ENCODE results near the gene C1orf115. TPM values are rescaled to one million over a fixed set of nuclear protein-coding genes. Genes with fewer than 3 reads are reported as not detected.

The C1orf115 gene
- total RNA-seq, 1 experiment from 2014 or later: 5.6 TPM

GRCh38 chr1:220741825-220742224, 51.7 kb downstream of the C1orf115 start:
- intact Hi-C loops (cut with micrococcal nuclease; ENCODE audit: unreplicated experiment): no loop called here
- Histone ChIP-seq H3K4me2 (no peak overlapping the region), H3K36me3 (ENCODE audit: low read depth) (no peaks in the 10 kb centered on the region; the same call in 1 of the 2 replicates), H3F3A (ENCODE audit: insufficient read depth, low read depth) (no peaks in the 10 kb centered on the region), H3K27me3 (ENCODE audit: insufficient read depth, low read depth) (no peaks in the 10 kb centered on the region), H3K9me2 (ENCODE audit: insufficient read depth) (no peaks in the 10 kb centered on the region), H3K4me1 (replicated peaks; ENCODE audit: insufficient read depth) (no peaks in the 10 kb centered on the region), H4K20me1 (ENCODE audit: insufficient read depth) (no peaks in the 10 kb centered on the region), H3K9me3 (ENCODE audit: insufficient read depth, low read depth) (no peaks in the 10 kb centered on the region), H3K4me3 (no peak overlapping the region), H3K79me2 (ENCODE audit: low read depth) (no peaks in the 10 kb centered on the region), H3K27ac (no peak overlapping the region), H2AFZ (no peak overlapping the region)
- CTCF ChIA-PET: no interaction called here
- TF ChIP-seq CTCF (conservative IDR thresholded peaks at IDR 0.05) (no peak), EZH2 (IDR thresholded peaks at IDR 0.05; ENCODE audit: low read depth) (no peak)
- DNase-seq: no peak
- no TSS peak for BruUV-seq (replicated peaks)
- POLR2A ChIA-PET (ENCODE audit: unreplicated experiment): no interaction called here

GRCh38 chr1:220742520-220742919, 52.4 kb downstream of the C1orf115 start:
- ChIA-PET POLR2A (ENCODE audit: unreplicated experiment) (no interaction called here), CTCF (no interaction called here)
- Histone ChIP-seq H3K36me3 (ENCODE audit: low read depth) (no peaks in the 10 kb centered on the region; the same call in 1 of the 2 replicates), H3K4me1 (replicated peaks; ENCODE audit: insufficient read depth) (0 out of 2 replicates have a peak, but pooled peaks cover 5% of the 10 kb centered on the region), H3K9me2 (ENCODE audit: insufficient read depth) (no peaks in the 10 kb centered on the region), H3K4me2 (no peak overlapping the region), H3K27me3 (ENCODE audit: insufficient read depth, low read depth) (no peaks in the 10 kb centered on the region), H3K79me2 (ENCODE audit: low read depth) (no peaks in the 10 kb centered on the region), H3F3A (ENCODE audit: insufficient read depth, low read depth) (peaks cover 6% of the 10 kb centered on the region; the same call in 1 of the 2 replicates), H3K4me3 (no peak overlapping the region), H3K9me3 (ENCODE audit: insufficient read depth, low read depth) (no peaks in the 10 kb centered on the region), H3K27ac (no peak overlapping the region), H4K20me1 (ENCODE audit: insufficient read depth) (no peaks in the 10 kb centered on the region), H2AFZ (no peak overlapping the region)
- BruUV-seq (replicated peaks): no TSS peak
- TF ChIP-seq CTCF (conservative IDR thresholded peaks at IDR 0.05): no peak
- no peak for TF ChIP-seq EZH2 (IDR thresholded peaks at IDR 0.05; ENCODE audit: low read depth)
- no peak for DNase-seq
- intact Hi-C loops (cut with micrococcal nuclease; ENCODE audit: unreplicated experiment): no loop called here

GRCh38 chr1:220746851-220747250, 56.7 kb downstream of the C1orf115 start:
- Histone ChIP-seq H3K9me3 (ENCODE audit: insufficient read depth, low read depth) (no peaks in the 10 kb centered on the region), H3K27me3 (ENCODE audit: insufficient read depth, low read depth) (no peaks in the 10 kb centered on the region), H2AFZ (no peak overlapping the region), H3F3A (ENCODE audit: insufficient read depth, low read depth) (peaks cover 10% of the 10 kb centered on the region; the same call in 1 of the 2 replicates), H3K36me3 (ENCODE audit: low read depth) (no peaks in the 10 kb centered on the region), H3K9me2 (ENCODE audit: insufficient read depth) (no peaks in the 10 kb centered on the region), H3K4me1 (replicated peaks; ENCODE audit: insufficient read depth) (peaks cover 24% of the 10 kb centered on the region), H3K4me3 (no peak overlapping the region), H3K27ac (no peak overlapping the region), H3K4me2 (peak overlapping the region; percentile 88), H3K79me2 (ENCODE audit: low read depth) (peaks cover 21% of the 10 kb centered on the region), H4K20me1 (ENCODE audit: insufficient read depth) (no peaks in the 10 kb centered on the region)
- no TSS peak for BruUV-seq (replicated peaks)
- intact Hi-C loops (cut with micrococcal nuclease; ENCODE audit: unreplicated experiment): no loop called here
- ChIA-PET POLR2A (ENCODE audit: unreplicated experiment) (no interaction called here), CTCF (interaction anchor here (0.5 to 3.2 kb wide), 2 partner anchors 13 to 1098 kb away, joined by 3 to 15 read pairs; no protein-coding TSS in a partner anchor)
- TF ChIP-seq CTCF (conservative IDR thresholded peaks at IDR 0.05): no peak
- no peak for TF ChIP-seq EZH2 (IDR thresholded peaks at IDR 0.05; ENCODE audit: low read depth)
- no peak for DNase-seq

All from PC-9 (cell line).